NCI-H146 treated with DMSO at 0.1 percent for 48 hours (cell line): ENCODE measurements around the gene PHLDB1.
"Not testable (repeated sequence)": the region's sequence is repeated elsewhere in the genome, so short reads cannot be mapped to it uniquely, and the experiment has no call there.

Source experiments
- DNase-seq: peaks from one replicate; lab custom pipeline; 2025; ENCODE audit not compliant: unreplicated experiment; lab: John Stamatoyannopoulos, UW

Gene PHLDB1

DNA sequence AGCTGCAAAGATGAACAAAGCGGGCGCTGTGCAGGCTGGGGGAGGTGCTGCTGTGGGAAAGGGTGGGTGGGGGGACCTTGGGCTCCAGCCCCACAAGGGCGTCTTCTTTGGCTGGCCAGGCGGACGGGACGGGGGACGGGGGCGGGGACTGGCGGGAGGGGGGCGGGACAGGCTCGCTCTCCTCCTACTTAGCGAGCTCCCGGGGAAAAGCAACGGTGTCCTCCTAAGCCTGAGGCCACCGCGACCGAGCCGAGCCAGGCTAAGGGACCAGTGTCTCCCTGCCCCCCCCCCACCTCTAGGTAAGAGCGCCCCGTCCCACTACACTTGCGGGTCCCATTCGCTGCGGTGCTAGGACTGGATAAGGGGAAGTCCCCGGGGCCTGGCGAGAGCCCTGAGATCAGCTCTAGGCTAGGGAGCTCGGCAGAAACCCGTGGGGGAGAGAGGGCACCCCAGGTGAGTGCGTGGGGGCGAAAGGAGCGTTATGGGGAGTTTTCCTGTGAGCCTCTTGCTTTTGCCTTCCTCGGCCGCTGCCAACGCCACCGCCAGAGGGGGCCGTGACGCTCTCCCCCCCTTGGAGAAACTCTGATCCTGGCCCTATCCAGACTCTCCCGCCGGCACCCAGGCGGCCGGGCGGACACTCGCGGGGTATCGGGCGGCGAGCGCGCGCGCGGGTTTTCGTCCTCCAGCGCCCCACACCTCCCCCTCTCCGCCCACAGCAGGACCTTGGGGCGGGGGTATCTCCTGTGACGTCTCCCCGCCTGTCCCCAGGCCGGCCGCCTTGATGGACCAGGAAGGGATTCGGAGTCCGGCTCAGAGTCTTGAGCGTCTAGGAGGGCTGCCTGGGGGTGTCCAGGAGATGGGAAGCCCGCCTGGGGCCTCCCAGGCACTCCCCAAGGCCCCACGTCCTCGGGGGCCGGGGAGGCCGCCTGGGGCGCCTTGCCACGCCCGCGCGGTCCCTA, at the start of gene PHLDB1:
PHLDB1 (plus strand) TSS at position 215 of the 959 bp plus-strand sequence. CDS start 6,222 bp downstream, outside the sequence.
- DNase-seq, result peak; percentile 43

DNA sequence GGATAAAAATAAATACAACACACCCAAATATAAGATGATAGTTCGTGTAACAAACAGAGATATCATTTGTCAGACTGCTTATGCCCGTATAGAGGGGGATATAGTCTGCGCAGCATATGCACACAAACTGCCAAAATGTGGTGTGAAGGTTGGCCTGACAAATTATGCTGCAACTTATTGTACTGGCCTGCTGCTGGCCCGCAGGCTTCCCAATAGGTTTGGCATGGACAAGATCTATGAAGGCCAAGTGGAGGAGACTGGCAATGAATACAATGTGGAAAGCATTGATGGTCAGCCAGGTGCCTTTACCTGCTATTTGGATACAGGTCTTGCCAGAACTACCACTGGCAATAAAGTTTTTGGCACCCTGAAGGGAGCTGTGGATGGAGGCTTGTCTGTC, 46.6 kb upstream of the PHLDB1 start:
- no peak for DNase-seq

DNA sequence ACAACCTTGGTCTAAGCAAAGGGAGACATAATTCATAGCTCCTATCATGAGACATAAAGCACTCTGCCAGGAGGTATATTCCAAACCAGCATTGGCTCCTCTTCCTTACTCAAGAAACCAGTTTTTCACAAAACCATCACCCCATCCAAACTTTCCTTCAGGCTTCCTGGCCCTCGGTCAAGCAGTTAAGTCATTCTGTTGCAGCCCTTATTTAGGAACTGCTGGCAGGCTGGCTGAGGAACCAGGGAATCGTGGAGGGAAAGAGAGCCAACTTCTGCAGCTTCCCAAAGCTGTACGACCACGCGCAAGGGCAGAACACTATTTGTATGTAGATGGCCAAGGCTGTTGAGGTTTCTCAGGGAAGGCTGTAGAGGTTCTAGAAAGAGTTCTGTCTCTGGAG, 42.4 kb upstream of the PHLDB1 start:
- no peak for DNase-seq

DNA sequence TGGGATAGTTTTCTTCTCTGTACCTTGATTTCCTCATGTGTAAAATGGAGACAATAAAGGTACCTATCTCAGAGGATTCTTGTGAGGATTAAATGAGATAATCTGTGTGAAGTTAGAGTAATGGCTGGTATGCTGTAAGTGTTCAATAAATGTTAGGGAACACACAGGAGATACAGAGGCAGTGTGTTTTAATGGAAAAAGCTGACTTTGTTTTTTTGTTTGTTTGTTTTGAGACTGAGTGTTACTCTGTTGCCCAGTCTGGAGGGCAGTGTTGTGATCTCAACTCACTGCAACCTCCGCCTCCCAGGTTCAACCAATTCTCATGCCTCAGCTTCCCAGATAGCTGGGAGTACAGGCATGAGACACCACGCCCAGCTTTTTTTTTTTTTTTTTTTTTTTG, 37.7 kb upstream of the PHLDB1 start:
- DNase-seq, result no peak

DNA sequence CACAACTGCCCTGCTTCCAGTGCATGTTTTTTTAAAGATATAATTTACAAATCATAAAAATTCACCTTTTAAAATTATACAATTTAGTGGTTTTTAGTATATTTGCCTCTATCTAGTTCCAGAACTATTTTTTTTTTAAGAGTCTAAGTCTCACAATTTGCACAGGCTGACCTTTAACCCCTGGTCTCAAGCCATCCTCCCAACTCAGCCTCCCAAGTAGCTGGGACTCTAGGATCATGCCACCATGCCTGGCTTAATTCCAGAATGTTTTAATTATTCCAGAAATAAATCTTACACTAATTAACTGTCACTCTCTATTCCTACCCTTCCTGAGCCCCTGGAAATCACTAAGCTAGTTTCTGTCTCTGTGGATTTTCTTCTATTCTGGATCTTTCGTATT, 36.6 kb upstream of the PHLDB1 start:
- DNase-seq, result no peak

DNA sequence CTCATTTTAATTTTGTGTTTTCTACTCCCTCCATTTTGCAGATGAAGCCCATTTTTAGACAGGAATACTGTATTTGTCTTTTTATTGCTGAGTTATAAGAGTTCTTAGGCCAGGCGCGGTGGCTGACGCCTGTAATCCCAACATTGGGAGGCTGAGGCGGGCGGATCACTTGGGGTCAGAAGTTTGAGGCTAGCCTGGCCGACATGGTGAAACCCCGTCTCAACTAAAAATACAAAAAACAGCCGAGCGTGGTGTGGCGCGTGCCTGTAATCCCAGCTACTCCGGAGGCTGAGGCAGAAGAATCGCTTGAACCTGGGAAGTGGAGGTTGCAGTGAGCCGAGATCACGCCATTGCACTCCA, 35.7 kb upstream of the PHLDB1 start:
- DNase-seq, result not testable (repeated sequence)

DNA sequence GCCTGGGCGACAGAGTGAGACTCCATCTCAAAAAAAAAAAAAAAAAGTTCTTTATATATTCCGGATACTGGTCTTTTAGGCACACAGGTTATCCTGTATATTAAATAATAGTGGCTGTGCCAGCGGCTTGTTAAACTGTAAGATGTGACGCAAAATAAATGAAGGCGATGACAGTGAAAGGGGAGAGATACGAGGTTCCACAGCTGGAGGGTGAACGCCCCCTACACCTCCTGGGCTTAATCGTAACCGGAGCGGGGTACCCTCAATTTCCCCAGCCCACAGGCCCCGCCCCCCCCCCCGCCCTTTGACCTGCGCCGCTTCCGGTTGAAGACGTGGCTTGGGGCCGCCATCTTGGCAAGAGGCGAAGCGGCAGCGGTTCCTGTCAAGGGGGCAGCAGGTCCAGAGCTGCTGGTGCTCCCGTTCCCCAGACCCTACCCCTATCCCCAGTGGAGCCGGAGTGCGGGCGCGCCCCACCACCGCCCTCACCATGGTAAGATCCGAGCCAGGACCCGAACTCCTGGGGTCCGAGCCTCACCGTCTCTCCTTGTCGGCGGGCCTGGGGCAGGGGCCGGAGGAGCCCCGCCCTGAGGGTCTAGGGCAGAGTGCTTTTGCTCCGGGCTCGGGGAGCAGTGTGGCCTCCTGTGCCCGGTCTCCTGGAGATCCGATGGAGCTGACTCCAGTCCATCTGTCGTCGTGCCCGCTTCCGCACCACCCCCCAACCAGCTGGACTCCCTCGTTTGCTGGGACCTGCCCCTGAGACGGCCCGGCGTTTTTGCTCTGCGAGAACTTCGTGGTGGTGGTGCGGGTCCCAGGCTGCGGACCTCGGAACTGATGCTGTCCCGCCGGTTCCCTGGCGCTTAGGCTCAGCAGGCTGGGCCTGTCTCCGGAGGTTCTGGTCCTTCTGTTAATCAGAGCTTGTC, 35.1 kb upstream of the PHLDB1 start, which contains the start of gene ARCN1:
ARCN1 (plus strand) TSS at position 349 of the 920 bp plus-strand sequence; CDS start at position 488, 139 bp downstream.
- peak; percentile 51 for DNase-seq

DNA sequence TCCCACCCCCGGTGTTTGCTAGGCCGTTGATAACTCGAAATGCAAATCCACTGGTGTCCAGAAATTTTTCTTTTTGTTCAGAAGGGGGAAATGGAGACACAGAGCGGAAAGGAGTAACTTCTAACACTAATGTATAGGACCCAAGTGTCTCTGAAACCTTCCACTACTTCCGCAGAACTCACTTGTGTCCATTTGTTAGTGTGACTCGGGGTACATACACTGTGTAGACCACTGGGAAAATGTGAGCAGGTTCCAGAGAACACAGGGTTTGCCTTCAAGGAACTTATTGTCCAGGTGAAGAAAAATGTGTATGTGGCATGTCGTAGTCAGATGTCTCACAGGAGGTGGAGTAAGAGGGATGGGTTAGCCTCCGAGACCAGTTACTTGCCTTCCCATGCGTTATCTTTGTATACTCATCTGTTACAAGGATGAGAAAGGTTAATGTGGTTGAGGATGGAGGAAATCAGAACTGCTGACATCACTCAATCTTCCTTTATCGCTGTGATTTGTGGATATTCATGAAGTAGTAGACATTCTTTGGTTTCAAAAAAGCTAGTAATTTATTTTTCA, 34.3 kb upstream of the PHLDB1 start:
- no peak for DNase-seq

DNA sequence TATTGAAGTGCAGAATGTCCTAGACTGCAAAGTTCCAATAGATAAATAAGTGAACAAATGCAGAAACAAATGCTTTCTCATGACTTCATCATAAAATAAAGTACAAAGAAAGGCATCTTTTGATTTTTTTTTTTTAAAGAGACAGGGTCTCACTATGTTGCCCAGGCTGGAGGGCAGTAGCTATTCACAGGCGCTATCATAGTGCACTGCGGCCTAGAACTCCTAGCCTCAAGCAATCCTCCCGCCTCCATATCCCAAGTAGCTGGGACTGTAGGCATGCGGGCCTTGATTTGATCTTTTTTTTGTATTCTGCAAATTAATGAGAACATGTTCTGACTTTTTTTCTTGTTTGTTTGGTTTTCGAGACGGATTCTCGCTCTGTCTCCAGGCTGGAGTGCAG, 32.8 kb upstream of the PHLDB1 start:
- no peak for DNase-seq

DNA sequence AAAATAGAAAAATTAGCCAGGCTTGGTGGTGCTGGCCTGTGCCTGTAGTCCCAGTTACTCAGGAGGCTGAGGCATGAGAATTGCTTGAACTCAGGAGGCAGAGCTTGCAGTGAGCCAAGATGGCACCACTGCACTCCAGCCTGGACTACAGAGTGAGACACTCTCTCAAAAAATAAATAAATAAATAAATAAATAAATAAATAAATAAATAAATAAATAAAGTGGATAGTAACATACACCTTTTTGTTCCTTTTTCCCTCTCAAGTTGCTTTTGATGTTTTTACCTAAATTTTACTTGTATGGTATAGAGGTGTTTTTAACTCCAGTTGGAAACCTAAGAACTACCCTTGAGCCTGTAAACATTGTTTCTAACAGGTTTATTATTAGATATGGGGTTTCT, 29.4 kb upstream of the PHLDB1 start:
- not testable (repeated sequence) for DNase-seq

DNA sequence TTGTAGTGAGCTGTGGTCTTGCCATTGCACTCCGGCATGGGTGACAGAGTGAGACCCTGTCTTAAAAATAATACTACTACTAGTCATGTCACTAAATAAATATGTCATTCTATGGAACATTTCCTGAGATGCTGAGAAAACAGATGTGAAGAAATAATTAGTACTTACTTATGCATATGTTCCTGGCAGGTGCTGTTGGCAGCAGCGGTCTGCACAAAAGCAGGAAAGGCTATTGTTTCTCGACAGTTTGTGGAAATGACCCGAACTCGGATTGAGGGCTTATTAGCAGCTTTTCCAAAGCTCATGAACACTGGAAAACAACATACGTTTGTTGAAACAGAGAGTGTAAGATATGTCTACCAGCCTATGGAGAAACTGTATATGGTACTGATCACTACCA, 26.4 kb upstream of the PHLDB1 start:
- peak; percentile 26 for DNase-seq

DNA sequence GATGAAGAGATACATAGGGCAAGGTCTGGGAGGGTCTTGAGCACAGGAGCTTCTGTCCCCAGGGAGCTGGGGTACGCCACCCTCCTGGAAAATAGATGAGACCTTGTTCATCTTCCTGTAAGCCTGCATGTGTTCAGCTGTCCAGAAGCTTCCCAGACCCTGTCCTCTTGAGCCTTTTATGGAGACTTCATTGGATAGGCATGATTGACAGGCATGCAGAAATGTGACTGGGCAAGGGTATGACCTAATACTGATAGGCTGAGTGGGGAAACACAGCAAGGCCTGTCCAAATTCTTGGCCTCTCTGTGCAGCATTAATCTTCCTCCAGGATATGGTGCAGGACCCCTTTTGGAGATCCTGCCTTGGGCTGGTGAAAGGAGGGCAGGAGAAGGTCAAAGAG, 19.5 kb upstream of the PHLDB1 start:
- DNase-seq, result no peak

DNA sequence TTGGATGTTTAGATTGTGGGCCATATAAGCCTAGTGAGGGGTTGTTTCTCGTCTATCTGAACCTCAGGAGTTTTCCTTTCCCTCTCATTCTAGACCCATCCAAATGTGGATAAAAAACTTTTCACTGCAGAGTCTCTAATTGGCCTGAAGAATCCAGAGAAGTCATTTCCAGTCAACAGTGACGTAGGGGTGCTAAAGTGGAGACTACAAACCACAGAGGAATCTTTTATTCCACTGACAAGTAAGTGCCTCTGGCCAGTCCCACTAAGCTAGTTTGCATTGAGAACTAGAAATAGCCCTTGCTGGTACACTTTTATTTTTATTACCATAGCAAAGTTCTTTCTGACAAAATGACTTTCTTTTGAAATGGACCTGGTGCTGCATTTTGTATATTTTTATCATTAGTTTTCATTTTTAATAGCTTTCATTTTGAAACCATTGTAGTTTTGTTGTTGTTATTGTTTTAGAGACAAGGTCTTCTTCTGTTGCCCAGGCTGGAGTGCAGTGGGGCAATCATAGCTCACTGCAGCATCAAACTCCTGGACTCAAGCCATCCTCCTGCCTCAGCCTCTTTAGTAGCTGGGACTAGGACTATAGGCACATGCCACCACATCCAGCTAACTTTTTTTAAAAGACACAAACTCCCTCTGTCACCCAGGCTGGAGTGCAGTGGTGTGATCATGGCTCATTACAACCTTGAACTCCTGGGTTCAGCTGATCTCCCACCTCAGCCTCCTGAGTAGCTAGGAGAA, 14.6 kb upstream of the PHLDB1 start:
- DNase-seq, result no peak

DNA sequence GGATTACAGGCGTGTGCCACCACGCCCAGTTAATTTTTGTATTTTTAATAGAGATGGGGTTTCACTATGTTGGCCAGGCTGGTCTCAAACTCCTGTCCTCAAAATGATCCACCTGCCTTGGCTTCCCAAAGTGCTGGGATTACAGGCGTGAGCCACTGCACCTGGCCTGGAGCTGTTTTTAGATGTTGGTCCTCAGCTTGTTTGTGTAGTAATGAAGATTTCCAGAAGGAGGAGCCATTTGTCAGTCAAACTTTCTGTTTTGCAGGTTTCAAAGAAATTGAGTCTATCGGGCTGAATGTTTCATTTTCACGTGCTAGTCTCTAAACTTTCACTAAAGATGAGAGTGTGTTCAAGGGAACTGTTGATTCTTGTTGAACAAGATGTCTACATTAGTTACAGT, 12.4 kb upstream of the PHLDB1 start:
- DNase-seq, result not testable (repeated sequence)

DNA sequence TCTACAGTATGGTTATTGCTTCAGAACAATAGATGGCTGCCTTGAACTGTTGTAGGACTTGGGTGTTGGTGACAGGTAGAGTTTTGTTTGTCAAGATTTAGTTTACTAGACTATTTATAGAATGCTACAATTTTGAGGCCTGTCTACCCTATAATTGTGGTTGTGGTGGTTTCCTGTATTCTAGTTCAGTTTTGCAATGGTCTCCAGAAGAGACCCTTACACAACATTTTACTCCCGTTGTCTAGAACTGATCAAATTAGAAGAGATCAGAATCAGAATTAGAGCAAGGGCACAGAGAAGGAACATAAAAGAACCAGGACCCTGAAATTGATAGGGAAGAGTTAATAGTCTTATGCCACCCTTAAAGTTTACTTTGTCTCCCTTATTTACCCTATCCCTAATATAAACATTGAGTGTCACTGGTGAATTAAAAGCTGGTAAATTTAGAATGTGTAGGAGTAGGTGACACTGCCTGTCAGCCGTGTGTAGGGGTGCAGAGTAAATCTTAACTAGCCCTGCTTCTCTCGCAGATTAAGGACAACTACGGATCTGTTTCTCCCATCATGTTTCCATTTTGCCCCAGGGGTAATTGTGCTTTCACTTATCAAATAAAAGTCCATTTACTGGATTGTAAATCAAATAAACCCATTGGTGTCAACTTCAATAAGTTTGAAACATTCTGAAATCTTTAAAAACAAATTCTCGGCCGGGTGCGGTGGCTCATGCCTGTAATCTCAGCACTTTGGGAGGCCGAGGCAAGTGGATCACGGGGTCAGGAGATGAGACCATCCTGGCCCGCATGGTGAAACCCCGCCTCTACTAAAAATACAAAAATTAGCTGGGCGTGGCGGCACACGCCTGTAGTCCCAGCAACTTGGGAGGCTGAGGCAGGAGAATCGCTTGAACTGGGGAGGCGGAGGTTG, 10.9 kb upstream of the PHLDB1 start:
- no peak for DNase-seq

DNA sequence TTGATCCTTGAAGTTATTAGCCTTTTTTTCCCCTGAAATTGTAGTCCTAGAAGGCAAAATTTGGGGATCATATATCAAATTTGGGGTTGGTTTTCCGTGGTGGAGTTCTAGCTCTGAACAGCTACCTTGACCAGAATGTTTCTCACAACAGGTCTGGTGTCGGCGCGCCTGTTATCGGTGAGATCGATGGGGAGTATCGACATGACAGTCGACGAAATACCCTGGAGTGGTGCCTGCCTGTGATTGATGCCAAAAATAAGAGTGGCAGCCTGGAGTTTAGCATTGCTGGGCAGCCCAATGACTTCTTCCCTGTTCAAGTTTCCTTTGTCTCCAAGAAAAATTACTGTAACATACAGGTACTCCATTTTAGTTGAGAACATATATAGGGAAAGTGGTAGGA, 9.9 kb upstream of the PHLDB1 start:
- no peak for DNase-seq

DNA sequence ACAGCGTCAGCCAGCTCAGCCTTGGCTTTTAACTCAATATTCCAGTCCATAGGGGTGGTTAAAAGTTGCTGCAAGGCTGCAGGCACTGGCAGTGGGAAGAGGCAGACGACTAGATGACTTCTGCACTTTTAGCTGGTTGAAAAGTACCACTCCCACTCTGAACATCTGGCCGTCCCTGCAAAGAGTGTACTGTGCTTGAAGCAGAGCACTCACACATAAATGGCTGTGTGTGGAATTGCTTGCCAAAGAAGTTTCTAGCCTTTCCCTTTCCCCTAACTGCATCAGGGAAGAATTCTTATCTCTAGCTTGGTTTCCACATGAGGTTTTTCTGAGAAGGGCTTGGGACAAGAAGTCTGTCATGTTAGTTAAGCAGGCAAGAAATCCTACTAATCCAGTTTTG, 5.1 kb upstream of the PHLDB1 start:
- no peak for DNase-seq

DNA sequence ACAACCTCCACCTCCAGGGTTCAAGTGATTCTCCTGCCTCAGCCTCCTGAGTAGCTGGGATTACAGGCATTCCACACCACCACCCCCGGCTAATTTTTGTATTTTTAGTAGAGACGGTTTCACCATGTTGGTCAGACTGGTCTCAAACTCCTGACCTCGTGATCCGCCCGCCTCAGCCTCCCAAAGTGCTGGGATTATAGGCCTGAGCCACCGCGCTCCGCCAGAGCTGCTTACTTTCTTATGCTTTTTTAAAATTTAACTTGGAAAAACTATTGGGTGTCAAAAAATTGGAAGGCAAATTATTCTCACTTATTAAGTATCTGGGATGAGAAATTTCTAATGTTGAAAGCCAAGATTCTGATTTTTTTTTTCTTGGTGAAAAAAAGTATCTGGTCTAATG, 3.7 kb upstream of the PHLDB1 start:
- not testable (repeated sequence) for DNase-seq

DNA sequence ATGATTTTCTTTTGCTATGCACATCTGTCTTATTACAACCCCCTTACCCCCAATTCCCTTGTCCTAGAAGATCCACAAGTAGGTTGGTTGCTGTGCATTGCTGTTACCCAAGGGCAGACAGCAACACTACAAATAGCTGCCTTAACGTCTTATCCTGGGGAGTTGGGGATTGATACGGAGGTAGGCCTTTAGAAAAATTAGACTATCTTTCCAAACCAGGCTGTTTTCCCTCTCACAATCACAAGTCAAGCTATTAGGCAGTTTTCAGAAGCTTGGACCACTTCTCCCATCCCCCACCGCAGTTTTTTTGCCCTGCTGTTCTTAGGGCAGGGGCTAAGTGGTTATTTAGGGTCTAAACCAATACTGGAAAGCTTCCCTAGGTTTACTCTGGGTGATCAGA, 2.8 kb upstream of the PHLDB1 start:
- DNase-seq, result no peak
